Calu3 (cell line): ENCODE results near the gene ADAP2. TPM values are rescaled to one million over a fixed set of nuclear protein-coding genes. Genes with fewer than 3 reads are reported as not detected.
"Not testable (repeated sequence)": the region's sequence is repeated elsewhere in the genome, so short reads cannot be mapped to it uniquely, and the experiment has no call there.

Experiments
- BruUV-seq: library from RNA; stranded (reverse); fragments of 400-500 nt; replicated peaks from 2 replicates; lab custom pipeline; 2021; lab: Mats Ljungman, UMichigan
- CTCF ChIA-PET: fragments of 300-600 bp; sonication (Branson Sonifier 250); formaldehyde crosslinking; loops from one replicate; lab custom pipeline; 2022; ENCODE audit warnings: antibody characterized with exemption; lab: Charles Lee
- DNase-seq: peaks from one replicate; pipeline ENCODE4 v3.0.0; 2022
- H3K27ac Mint-ChIP-seq: one replicate; pipeline ENCODE4 v1.8.0; 2022; ENCODE audit warnings: mixed read lengths; ENCODE audit not compliant: unreplicated experiment
- H3K27me3 Mint-ChIP-seq: one replicate; pipeline ENCODE4 v1.8.0; 2022; ENCODE audit warnings: mixed read lengths; ENCODE audit not compliant: unreplicated experiment
- H3K36me3 Mint-ChIP-seq: one replicate; pipeline ENCODE4 v1.8.0; 2022; ENCODE audit warnings: mild to moderate bottlenecking, moderate library complexity, mixed read lengths; ENCODE audit not compliant: insufficient read depth, unreplicated experiment
- H3K4me1 Mint-ChIP-seq: one replicate; pipeline ENCODE4 v1.8.0; 2022; ENCODE audit warnings: mild to moderate bottlenecking, low read depth, mixed read lengths; ENCODE audit not compliant: unreplicated experiment
- H3K4me3 Mint-ChIP-seq: one replicate; pipeline ENCODE4 v1.8.0; 2022; ENCODE audit warnings: mild to moderate bottlenecking, low read depth, moderate library complexity, mixed read lengths; ENCODE audit not compliant: unreplicated experiment
- H3K9me3 Mint-ChIP-seq: one replicate; pipeline ENCODE4 v1.8.0; 2022; ENCODE audit warnings: low read depth, mixed read lengths; ENCODE audit not compliant: unreplicated experiment
- CTCF ChIP-seq: fragments of 200-600 bp; IDR thresholded peaks from one replicate; pipeline ENCODE4 v1.8.0; 2022; ENCODE audit warnings: antibody characterized with exemption; ENCODE audit not compliant: unreplicated experiment
- intact Hi-C: fragments of 100-400 bp; cut with micrococcal nuclease; formaldehyde crosslinking; loops from one replicate; pipeline ENCODE4 v1.10.0; 2022; ENCODE audit not compliant: unreplicated experiment
- total RNA-seq: library from RNA; stranded (reverse); gene quantifications from 2 replicates; pipeline ENCODE4 v1.2.3, GENCODE V29; 2022

The ADAP2 gene
- total RNA-seq, 1 experiment from 2014 or later: 2.1 TPM

GRCh38 chr17:30970831-30971567 is 49.3 kb downstream of the ADAP2 start, which contains the start of gene RNF135:
TSS of gene RNF135 (plus strand) at chr17:30971039. CDS start at chr17:30971074, 35 bp downstream.
- CTCF ChIA-PET: interaction anchor here (1.0 kb wide), 1 partner anchor 99 kb away, joined by 3 read pairs; no protein-coding TSS in a partner anchor
- Mint-ChIP-seq H3K4me3 (peak within 1 kb of the TSS; percentile 80), H3K4me1 (peaks cover 16% of the 10 kb centered on the region), H3K9me3 (no peaks in the 10 kb centered on the region), H3K36me3 (peaks cover 40% of the 10 kb centered on the region), H3K27ac (peak within 1 kb of the TSS; percentile 85), H3K27me3 (no peaks in the 10 kb centered on the region)
- no TSS peak for BruUV-seq
- intact Hi-C loops: no loop called here
- peak; percentile 85 for DNase-seq
- peak; percentile 39 for TF ChIP-seq CTCF

GRCh38 chr17:30975042-30975820 is 53.5 kb downstream of the ADAP2 start:
- no TSS peak for BruUV-seq
- H3K27ac Mint-ChIP-seq: no peak overlapping the region
- H3K4me3 Mint-ChIP-seq: no peak overlapping the region

GRCh38 chr17:30979919-30980318 is 58.2 kb downstream of the ADAP2 start:
- H3K36me3 Mint-ChIP-seq, H3K27ac Mint-ChIP-seq, intact Hi-C loops: not testable (repeated sequence)

More at GRCh38 chr17:30975042-30975820, 53.5 kb downstream of the ADAP2 start:
- Mint-ChIP-seq H3K4me1 (peaks cover 11% of the 10 kb centered on the region), H3K36me3 (peaks cover 36% of the 10 kb centered on the region), H3K9me3 (no peaks in the 10 kb centered on the region), H3K27me3 (no peaks in the 10 kb centered on the region)
- TF ChIP-seq CTCF: no peak
- CTCF ChIA-PET: no interaction called here
- intact Hi-C loops: no loop called here
- DNase-seq: no peak

GRCh38 chr17:30981531-30982519 is 60.1 kb downstream of the ADAP2 start:
- no peak for DNase-seq
- no peaks in the 10 kb centered on the region for H3K9me3 Mint-ChIP-seq
- no peak overlapping the region for H3K4me3 Mint-ChIP-seq
- intact Hi-C loops: no loop called here
- H3K27me3 Mint-ChIP-seq: no peaks in the 10 kb centered on the region
- CTCF ChIA-PET: no interaction called here
- H3K4me1 Mint-ChIP-seq: no peaks in the 10 kb centered on the region
- no peak overlapping the region for H3K27ac Mint-ChIP-seq
- no TSS peak for BruUV-seq
- TF ChIP-seq CTCF: no peak
- no peaks in the 10 kb centered on the region for H3K36me3 Mint-ChIP-seq

More at GRCh38 chr17:30979919-30980318, 58.2 kb downstream of the ADAP2 start:
- H3K4me1 Mint-ChIP-seq, H3K9me3 Mint-ChIP-seq, CTCF ChIA-PET, H3K4me3 Mint-ChIP-seq, H3K27me3 Mint-ChIP-seq, DNase-seq, BruUV-seq: not testable (repeated sequence)
